ENCODE data around the gene PKNOX1. TPM values are rescaled to one million over a fixed set of nuclear protein-coding genes. Genes with fewer than 3 reads are reported as not detected.

The PKNOX1 gene
- total RNA-seq, 1 donor from 2014 or later, result 9.8 TPM

- no peaks in the 10 kb centered on the region for H3K9me3 ChIP-seq
- no peaks in the 10 kb centered on the region for H3K27me3 ChIP-seq
- H3K4me1 ChIP-seq, result peaks cover under 1% of the 10 kb centered on the region
- no peak overlapping the region for H3K27ac ChIP-seq
- TF ChIP-seq CTCF (IDR thresholded peaks at IDR 0.05) (no peak), POLR2AphosphoS5 (IDR thresholded peaks at IDR 0.05; ENCODE audit: insufficient read depth in 1 of 2, low read depth in 1 of 2) (no peak), POLR2A (IDR thresholded peaks at IDR 0.05) (no peak)
- intact Hi-C loops (cut with DNase I), result no loop called here
- H3K36me3 ChIP-seq, result peaks cover 0 to 43% of the 10 kb centered on the region in 2 donors
- H3K4me3 ChIP-seq, result no peak overlapping the region
- no peak for DNase-seq (ENCODE audit: extremely low spot score in 2 of 2)
Measured at GRCh38 chr21:43012596-43012995, 38.2 kb downstream of the PKNOX1 start.

GRCh38 chr21:43015906-43016540 lies 41.7 kb downstream of the PKNOX1 start:
- no peaks in the 10 kb centered on the region for H3K4me1 ChIP-seq
- H3K36me3 ChIP-seq, result peaks cover 0 to 41% of the 10 kb centered on the region in 2 donors
- H3K4me3 ChIP-seq, result no peak overlapping the region
- no peak for TF ChIP-seq CTCF (IDR thresholded peaks at IDR 0.05)
- TF ChIP-seq POLR2A (IDR thresholded peaks at IDR 0.05), result no peak
- no peak for TF ChIP-seq POLR2AphosphoS5 (IDR thresholded peaks at IDR 0.05; ENCODE audit: insufficient read depth in 1 of 2, low read depth in 1 of 2)
- no peaks in the 10 kb centered on the region for H3K9me3 ChIP-seq
- H3K27ac ChIP-seq, result no peak overlapping the region
- intact Hi-C loops (cut with DNase I), result no loop called here
- no peaks in the 10 kb centered on the region for H3K27me3 ChIP-seq
- no peak for DNase-seq (ENCODE audit: extremely low spot score in 2 of 2)

GRCh38 chr21:43016728-43017127 lies 42.4 kb downstream of the PKNOX1 start:
- no peaks in the 10 kb centered on the region for H3K9me3 ChIP-seq
- H3K4me3 ChIP-seq, result no peak overlapping the region
- H3K4me1 ChIP-seq, result no peaks in the 10 kb centered on the region
- no peak for DNase-seq (ENCODE audit: extremely low spot score in 2 of 2)
- intact Hi-C loops (cut with DNase I), result no loop called here
- H3K27ac ChIP-seq, result no peak overlapping the region
- peaks cover 0 to 40% of the 10 kb centered on the region in 2 donors for H3K36me3 ChIP-seq
- TF ChIP-seq CTCF (IDR thresholded peaks at IDR 0.05) (no peak), POLR2A (IDR thresholded peaks at IDR 0.05) (no peak), POLR2AphosphoS5 (IDR thresholded peaks at IDR 0.05; ENCODE audit: insufficient read depth in 1 of 2, low read depth in 1 of 2) (no peak)
- H3K27me3 ChIP-seq, result no peaks in the 10 kb centered on the region

- H3K27ac ChIP-seq, result no peak overlapping the region
- TF ChIP-seq POLR2AphosphoS5 (IDR thresholded peaks at IDR 0.05; ENCODE audit: insufficient read depth in 1 of 2, low read depth in 1 of 2) (no peak), POLR2A (IDR thresholded peaks at IDR 0.05) (no peak), CTCF (IDR thresholded peaks at IDR 0.05) (no peak)
- intact Hi-C loops (cut with DNase I), result no loop called here
- no peak for DNase-seq (ENCODE audit: extremely low spot score in 2 of 2)
- no peak overlapping the region for H3K4me3 ChIP-seq
- no peaks in the 10 kb centered on the region for H3K4me1 ChIP-seq
- H3K36me3 ChIP-seq, result peaks cover 0 to 34% of the 10 kb centered on the region in 2 donors
- no peaks in the 10 kb centered on the region for H3K9me3 ChIP-seq
- H3K27me3 ChIP-seq, result no peaks in the 10 kb centered on the region
Measured at GRCh38 chr21:43018519-43018918, 44.2 kb downstream of the PKNOX1 start.

GRCh38 chr21:43020177-43020576 lies 45.8 kb downstream of the PKNOX1 start:
- Histone ChIP-seq H3K4me1 (no peaks in the 10 kb centered on the region), H3K36me3 (peaks cover 0 to 37% of the 10 kb centered on the region in 2 donors), H3K9me3 (no peaks in the 10 kb centered on the region), H3K27ac (no peak overlapping the region), H3K27me3 (no peaks in the 10 kb centered on the region), H3K4me3 (no peak overlapping the region)
- TF ChIP-seq CTCF (IDR thresholded peaks at IDR 0.05) (no peak), POLR2AphosphoS5 (IDR thresholded peaks at IDR 0.05; ENCODE audit: insufficient read depth in 1 of 2, low read depth in 1 of 2) (no peak), POLR2A (IDR thresholded peaks at IDR 0.05) (no peak)
- no peak for DNase-seq (ENCODE audit: extremely low spot score in 2 of 2)
- intact Hi-C loops (cut with DNase I), result no loop called here

Measured in vagina (tissue), 2 donors.